ENCODE results near the gene HSPA9. TPM values are rescaled to one million over a fixed set of nuclear protein-coding genes. Genes with fewer than 3 reads are reported as not detected.

Gene HSPA9
- total and polyA plus RNA-seq, 9 of the 15 experiments (the other 6 are each of a cell fraction or from before 2014, with no cell fraction given): 195 to 583 (median 514) TPM

DNA sequence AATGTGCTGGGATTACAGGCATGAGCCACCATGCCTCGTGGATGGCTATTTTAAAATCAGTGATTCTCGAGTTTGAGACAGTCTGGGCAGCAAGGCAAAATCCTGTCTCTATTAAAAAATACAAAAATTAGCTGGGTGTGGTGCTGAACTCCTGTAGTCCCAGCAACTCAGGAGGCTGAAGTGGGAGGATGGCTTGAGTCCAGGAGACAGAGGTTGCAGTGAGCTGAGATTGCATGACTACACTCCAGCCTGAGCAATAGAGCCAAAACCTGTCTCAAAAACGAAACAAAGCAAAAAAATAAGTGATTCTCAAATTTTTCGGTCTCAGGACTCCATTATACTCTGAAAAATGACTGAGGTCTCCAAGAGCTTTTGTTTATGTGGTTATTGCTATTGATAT, 47.9 kb upstream of the HSPA9 start:
- BruUV-seq (replicated peaks): no TSS peak
- DNase-seq (ENCODE audit: extremely low read depth in 1 of 4, low spot score in 3 of 4): no peak
- no peak overlapping the region for H3K4me2 ChIP-seq (ENCODE audit: insufficient read depth, low read length)
- ATAC-seq: no peak
- intact Hi-C loops (cut with micrococcal nuclease): no loop called here
- H3K9me1 ChIP-seq (ENCODE audit: control insufficient read depth, insufficient read depth, low read length): no peaks in the 10 kb centered on the region
- H3K27ac ChIP-seq (ENCODE audit: extremely low read depth, low read depth, low read length): no peak overlapping the region
- in situ Hi-C loops (cut with MboI): no loop called here
- CTCF ChIA-PET (ENCODE audit: low intra/inter-chr PET ratio): interaction anchor here (0.7 kb wide), 1 partner anchor 340 kb away, joined by 3 read pairs; no protein-coding TSS in a partner anchor
- peaks cover 0 to 22% of the 10 kb centered on the region in 2 experiments; a peak in 2 of 5 replicates for H3K27me3 ChIP-seq (ENCODE audit: control insufficient read depth in 2 of 2, insufficient read depth in 2 of 2, low read length in 2 of 2)
- TF ChIP-seq ZZZ3 (IDR thresholded peaks at IDR 0.05): no peak
- no peak for TF ChIP-seq NFYB (IDR thresholded peaks at IDR 0.05; ENCODE audit: extremely low read depth, insufficient read length)
- H3K4me3 ChIP-seq: no peak overlapping the region
- H4K20me1 ChIP-seq (replicated peaks; ENCODE audit: control insufficient read depth, insufficient read depth, low read length): no peaks in the 10 kb centered on the region
- no peak for FAIRE-seq
- no peaks in the 10 kb centered on the region for H3K36me3 ChIP-seq (ENCODE audit: control insufficient read depth, insufficient read depth, low read length)
- no peak overlapping the region for H3K9ac ChIP-seq (ENCODE audit: insufficient read depth in 1 of 2, low read depth in 2 of 2, low read length in 2 of 2)
- H3K4me1 ChIP-seq (replicated peaks in 1 of 2; ENCODE audit: control insufficient read depth in 2 of 2, insufficient read depth in 2 of 2, low read length in 2 of 2): no peaks in the 10 kb centered on the region
- H2AFZ ChIP-seq (ENCODE audit: low read depth, low read length): no peak overlapping the region
- no peaks in the 10 kb centered on the region for H3K79me2 ChIP-seq (ENCODE audit: control insufficient read depth, insufficient read depth, low read length)
- H3K9me3 ChIP-seq (replicated peaks; ENCODE audit: control insufficient read depth, insufficient read depth, low read depth, low read length): no peaks in the 10 kb centered on the region
- POLR2A ChIA-PET: interaction anchor here (0.7 to 1.4 kb wide), 3 partner anchors 10 to 72 kb away, joined by 3 to 5 read pairs (median 3); no protein-coding TSS in a partner anchor
- WGBS (ENCODE audit: insufficient coverage, low coverage, missing lambda C conversion rate): 2% methylated on average over 4 of the region's 4 CpGs

DNA sequence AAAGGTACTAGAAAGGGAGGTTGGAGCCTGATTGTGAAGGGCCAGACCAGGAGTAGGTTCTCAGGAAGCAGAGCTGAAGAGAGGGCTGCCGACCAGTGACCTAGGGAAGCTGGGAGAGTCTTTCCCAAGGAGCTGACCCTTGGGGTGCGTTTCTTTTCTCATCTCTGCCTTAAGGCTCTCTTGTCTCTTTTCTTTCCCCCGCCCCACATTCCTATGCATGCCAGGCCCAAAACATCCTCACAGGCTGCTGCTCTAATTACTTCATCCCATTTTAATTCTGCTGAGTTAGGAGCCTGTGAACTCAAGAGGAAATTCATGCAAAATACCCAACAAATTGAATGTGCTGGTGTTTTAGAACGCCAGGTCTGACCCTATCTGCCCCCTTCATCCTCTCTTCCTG, 46.9 kb upstream of the HSPA9 start:
- H3K9me3 ChIP-seq (replicated peaks; ENCODE audit: control insufficient read depth, insufficient read depth, low read depth, low read length): no peaks in the 10 kb centered on the region
- in situ Hi-C loops (cut with MboI): no loop called here
- H3K27ac ChIP-seq (ENCODE audit: extremely low read depth, low read depth, low read length): no peak overlapping the region
- H3K4me1 ChIP-seq (replicated peaks in 1 of 2; ENCODE audit: control insufficient read depth in 2 of 2, insufficient read depth in 2 of 2, low read length in 2 of 2): no peaks in the 10 kb centered on the region
- H3K79me2 ChIP-seq (ENCODE audit: control insufficient read depth, insufficient read depth, low read length): no peaks in the 10 kb centered on the region
- intact Hi-C loops (cut with micrococcal nuclease): no loop called here
- DNase-seq (ENCODE audit: extremely low read depth in 1 of 4, low spot score in 3 of 4) (no peak), ATAC-seq (no peak), FAIRE-seq (no peak)
- no peak overlapping the region for H3K4me2 ChIP-seq (ENCODE audit: insufficient read depth, low read length)
- no peak overlapping the region for H3K4me3 ChIP-seq
- H3K36me3 ChIP-seq (ENCODE audit: control insufficient read depth, insufficient read depth, low read length): no peaks in the 10 kb centered on the region
- no peak overlapping the region for H3K9ac ChIP-seq (ENCODE audit: insufficient read depth in 1 of 2, low read depth in 2 of 2, low read length in 2 of 2)
- ChIA-PET POLR2A (interaction anchor here (1.4 kb wide), 1 partner anchor 9 kb away, joined by 5 read pairs; no protein-coding TSS in a partner anchor), CTCF (ENCODE audit: low intra/inter-chr PET ratio) (no interaction called here)
- H3K9me1 ChIP-seq (ENCODE audit: control insufficient read depth, insufficient read depth, low read length): no peaks in the 10 kb centered on the region
- H4K20me1 ChIP-seq (replicated peaks; ENCODE audit: control insufficient read depth, insufficient read depth, low read length): no peaks in the 10 kb centered on the region
- H2AFZ ChIP-seq (ENCODE audit: low read depth, low read length): no peak overlapping the region
- BruUV-seq (replicated peaks): no TSS peak
- H3K27me3 ChIP-seq (ENCODE audit: control insufficient read depth in 2 of 2, insufficient read depth in 2 of 2, low read length in 2 of 2): peaks cover 0 to 22% of the 10 kb centered on the region in 2 experiments; a peak in 2 of 5 replicates
- 21% methylated on average over 4 of the region's 4 CpGs for whole genome bisulfite sequencing (ENCODE audit: insufficient coverage, low coverage, missing lambda C conversion rate)
- TF ChIP-seq IFI16 (CRISPR knock-in tag; IDR thresholded peaks at IDR 0.05): no peak
- no peak for TF ChIP-seq MBD2 (IDR thresholded peaks at IDR 0.05; ENCODE audit: borderline replicate concordance, low read depth)
- TF ChIP-seq SMARCC2 (IDR thresholded peaks at IDR 0.05; ENCODE audit: low read depth): no peak
- no peak for TF ChIP-seq ZBED1 (IDR thresholded peaks at IDR 0.05)
- TF ChIP-seq NFRKB (IDR thresholded peaks at IDR 0.05; ENCODE audit: low read depth): no peak
- TF ChIP-seq, protein P1, sequence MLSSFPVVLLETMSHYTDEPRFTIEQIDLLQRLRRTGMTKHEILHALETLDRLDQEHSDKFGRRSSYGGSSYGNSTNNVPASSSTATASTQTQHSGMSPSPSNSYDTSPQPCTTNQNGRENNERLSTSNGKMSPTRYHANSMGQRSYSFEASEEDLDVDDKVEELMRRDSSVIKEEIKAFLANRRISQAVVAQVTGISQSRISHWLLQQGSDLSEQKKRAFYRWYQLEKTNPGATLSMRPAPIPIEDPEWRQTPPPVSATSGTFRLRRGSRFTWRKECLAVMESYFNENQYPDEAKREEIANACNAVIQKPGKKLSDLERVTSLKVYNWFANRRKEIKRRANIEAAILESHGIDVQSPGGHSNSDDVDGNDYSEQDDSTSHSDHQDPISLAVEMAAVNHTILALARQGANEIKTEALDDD (IDR thresholded peaks at IDR 0.05): no peak
- no peak for TF ChIP-seq FUS (optimal IDR thresholded peaks at IDR 0.05; ENCODE audit: low read depth, low read length)
- TF ChIP-seq, protein P2, sequence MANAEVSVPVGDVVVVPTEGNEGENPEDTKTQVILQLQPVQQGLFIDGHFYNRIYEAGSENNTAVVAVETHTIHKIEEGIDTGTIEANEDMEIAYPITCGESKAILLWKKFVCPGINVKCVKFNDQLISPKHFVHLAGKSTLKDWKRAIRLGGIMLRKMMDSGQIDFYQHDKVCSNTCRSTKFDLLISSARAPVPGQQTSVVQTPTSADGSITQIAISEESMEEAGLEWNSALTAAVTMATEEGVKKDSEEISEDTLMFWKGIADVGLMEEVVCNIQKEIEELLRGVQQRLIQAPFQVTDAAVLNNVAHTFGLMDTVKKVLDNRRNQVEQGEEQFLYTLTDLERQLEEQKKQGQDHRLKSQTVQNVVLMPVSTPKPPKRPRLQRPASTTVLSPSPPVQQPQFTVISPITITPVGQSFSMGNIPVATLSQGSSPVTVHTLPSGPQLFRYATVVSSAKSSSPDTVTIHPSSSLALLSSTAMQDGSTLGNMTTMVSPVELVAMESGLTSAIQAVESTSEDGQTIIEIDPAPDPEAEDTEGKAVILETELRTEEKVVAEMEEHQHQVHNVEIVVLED (CRISPR knock-in tag; IDR thresholded peaks at IDR 0.05): no peak
- TF ChIP-seq PHF20 (IDR thresholded peaks at IDR 0.05; ENCODE audit: partially characterized antibody): no peak
- no peak for TF ChIP-seq RBBP5 (IDR thresholded peaks at IDR 0.05; ENCODE audit: borderline replicate concordance, insufficient read depth, low read length, poor library complexity, severe bottlenecking)
- no peak for TF ChIP-seq SIX5 (IDR thresholded peaks at IDR 0.05; ENCODE audit: borderline replicate concordance in 1 of 2, insufficient read depth in 1 of 2, low read depth in 1 of 2, low read length in 2 of 2)
- no peak for TF ChIP-seq MCM2 (IDR thresholded peaks at IDR 0.05; ENCODE audit: low read depth)
- TF ChIP-seq XRCC4 (IDR thresholded peaks at IDR 0.05; ENCODE audit: extremely low read depth, insufficient read depth, insufficient read length): no peak
- TF ChIP-seq ZNF354B (CRISPR knock-in tag; IDR thresholded peaks at IDR 0.05): no peak

All from K562 (cell line).